NCI-H1092 treated with DMSO at 0.1 percent for 48 hours (cell line): ENCODE data around the gene GALNT6.

ENCODE experiments used
- DNase-seq: peaks from one replicate; lab custom pipeline; 2025; lab: John Stamatoyannopoulos, UW

GALNT6 gene

GRCh38 chr12:51391283-51392123 lies at the start of gene GALNT6:
Gene GALNT6 (minus strand): TSS chr12:51391406. CDS start chr12:51379781, 11,625 bp downstream.
- DNase-seq, result no peak

GRCh38 chr12:51439330-51439729 lies 48.1 kb upstream of the GALNT6 start:
- DNase-seq, result no peak

GRCh38 chr12:51437431-51437830 lies 46.2 kb upstream of the GALNT6 start:
- no peak for DNase-seq

GRCh38 chr12:51434305-51434704 lies 43.1 kb upstream of the GALNT6 start:
- no peak for DNase-seq

- no peak for DNase-seq
These were observed 41.7 kb upstream of the GALNT6 start for GRCh38 chr12:51432921-51433320.

GRCh38 chr12:51430196-51430895 lies 39.1 kb upstream of the GALNT6 start:
- DNase-seq, result peak; percentile 34

GRCh38 chr12:51429700-51430099 lies 38.5 kb upstream of the GALNT6 start:
- no peak for DNase-seq

- no peak for DNase-seq
These were observed 37.0 kb upstream of the GALNT6 start for GRCh38 chr12:51428256-51428655.

- peak; percentile 87 for DNase-seq
These were observed 33.7 kb upstream of the GALNT6 start, which contains the start of gene SLC4A8 for GRCh38 chr12:51424662-51425539. Gene SLC4A8 (plus strand): TSS chr12:51424831. CDS start chr12:51424988, 157 bp downstream.

- no peak for DNase-seq
These were observed 33.0 kb upstream of the GALNT6 start for GRCh38 chr12:51424094-51424661.

GRCh38 chr12:51421266-51421884 lies 30.2 kb upstream of the GALNT6 start:
- peak; percentile 34 for DNase-seq

GRCh38 chr12:51419425-51420193 lies 28.4 kb upstream of the GALNT6 start:
- DNase-seq, result peak; percentile 65

GRCh38 chr12:51417826-51418225 lies 26.6 kb upstream of the GALNT6 start:
- DNase-seq, result no peak

- DNase-seq, result no peak
These were observed 24.7 kb upstream of the GALNT6 start for GRCh38 chr12:51415931-51416330.

- DNase-seq, result no peak
These were observed 22.6 kb upstream of the GALNT6 start for GRCh38 chr12:51413791-51414190.

- no peak for DNase-seq
These were observed 21.9 kb upstream of the GALNT6 start for GRCh38 chr12:51413149-51413548.

GRCh38 chr12:51409846-51410245 lies 18.6 kb upstream of the GALNT6 start:
- DNase-seq, result no peak

- DNase-seq, result no peak
These were observed 16.4 kb upstream of the GALNT6 start for GRCh38 chr12:51407604-51408003.

- DNase-seq, result no peak
These were observed 15.7 kb upstream of the GALNT6 start for GRCh38 chr12:51406859-51407258.

GRCh38 chr12:51406290-51406689 lies 15.1 kb upstream of the GALNT6 start:
- no peak for DNase-seq

- no peak for DNase-seq
These were observed 14.6 kb upstream of the GALNT6 start for GRCh38 chr12:51405801-51406207.
